HG03378 (cell line): ENCODE results near the gene CBFA2T3.

Source experiments
- ATAC-seq: cut with Tn5 transposase; IDR thresholded peaks from one replicate; pipeline ENCODE4 v1.9.1; 2021; ENCODE audit warnings: mild to moderate bottlenecking, moderate library complexity; ENCODE audit not compliant: unreplicated experiment

Gene CBFA2T3

GRCh38 chr16:88964636-88965035 is 12.4 kb downstream of the CBFA2T3 start:
- ATAC-seq, result no peak

GRCh38 chr16:88963583-88963982 is 13.4 kb downstream of the CBFA2T3 start:
- ATAC-seq, result no peak

- ATAC-seq, result no peak
Observed at GRCh38 chr16:88962478-88963152, 14.4 kb downstream of the CBFA2T3 start.

GRCh38 chr16:88961011-88961410 is 16.0 kb downstream of the CBFA2T3 start:
- ATAC-seq, result no peak

DNA sequence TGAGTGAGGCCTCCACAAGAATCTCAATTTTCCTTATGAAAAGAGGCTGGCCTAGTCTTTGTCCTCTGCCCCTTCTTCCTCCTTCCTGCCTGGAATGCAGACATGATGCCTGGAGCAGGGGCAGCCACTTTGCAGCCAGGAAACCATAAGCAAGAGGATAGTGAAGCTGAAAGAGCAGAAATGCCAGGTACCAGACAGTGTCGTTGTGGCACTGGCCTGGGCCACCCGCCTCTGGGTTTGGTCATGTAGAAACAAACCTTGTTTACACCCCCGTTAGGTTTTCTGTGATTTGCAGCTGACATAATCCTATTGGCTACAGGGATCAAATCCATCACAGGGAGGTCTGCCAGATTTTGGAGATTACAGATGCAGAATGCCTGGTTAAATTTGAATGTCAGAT is 16.5 kb downstream of the CBFA2T3 start:
- ATAC-seq, result no peak

- ATAC-seq, result no peak
Observed at GRCh38 chr16:88959022-88959421, 18.0 kb downstream of the CBFA2T3 start.

DNA sequence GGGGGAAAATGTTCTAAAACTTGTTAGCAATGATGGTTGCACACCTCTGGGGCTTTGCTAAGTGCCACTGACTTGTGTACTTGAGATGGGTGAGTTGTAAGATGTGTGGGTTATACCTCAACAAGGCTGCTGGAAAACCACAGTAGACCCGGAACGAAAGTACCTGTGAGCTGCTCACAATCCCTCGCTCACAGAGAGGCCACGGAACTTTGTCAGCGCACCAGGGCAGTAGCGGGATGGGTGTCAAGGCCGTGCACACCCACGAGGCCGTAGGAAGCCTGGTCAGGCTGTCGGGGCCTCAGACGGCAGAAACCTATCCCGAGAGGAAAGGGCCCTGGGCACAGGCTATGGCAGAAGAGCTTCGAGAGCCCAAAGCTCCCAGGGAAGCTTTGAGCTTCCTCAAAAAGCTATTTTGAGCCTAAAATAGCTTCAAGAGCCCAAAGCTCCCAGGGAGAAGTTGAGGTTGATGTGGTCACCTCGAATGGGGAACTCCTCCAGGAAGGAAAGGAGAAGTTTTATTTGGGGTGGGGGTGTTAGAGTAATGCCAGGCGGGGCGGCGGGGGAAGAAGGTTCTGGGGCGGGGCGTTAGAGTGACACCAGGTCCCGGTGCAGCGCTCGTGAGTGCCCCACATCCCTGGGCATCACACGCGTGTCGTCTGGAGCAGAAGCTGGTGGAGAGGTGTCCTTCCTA is 19.0 kb downstream of the CBFA2T3 start:
- no peak for ATAC-seq

- ATAC-seq, result no peak
Observed at GRCh38 chr16:88957433-88957767, 19.6 kb downstream of the CBFA2T3 start.

DNA sequence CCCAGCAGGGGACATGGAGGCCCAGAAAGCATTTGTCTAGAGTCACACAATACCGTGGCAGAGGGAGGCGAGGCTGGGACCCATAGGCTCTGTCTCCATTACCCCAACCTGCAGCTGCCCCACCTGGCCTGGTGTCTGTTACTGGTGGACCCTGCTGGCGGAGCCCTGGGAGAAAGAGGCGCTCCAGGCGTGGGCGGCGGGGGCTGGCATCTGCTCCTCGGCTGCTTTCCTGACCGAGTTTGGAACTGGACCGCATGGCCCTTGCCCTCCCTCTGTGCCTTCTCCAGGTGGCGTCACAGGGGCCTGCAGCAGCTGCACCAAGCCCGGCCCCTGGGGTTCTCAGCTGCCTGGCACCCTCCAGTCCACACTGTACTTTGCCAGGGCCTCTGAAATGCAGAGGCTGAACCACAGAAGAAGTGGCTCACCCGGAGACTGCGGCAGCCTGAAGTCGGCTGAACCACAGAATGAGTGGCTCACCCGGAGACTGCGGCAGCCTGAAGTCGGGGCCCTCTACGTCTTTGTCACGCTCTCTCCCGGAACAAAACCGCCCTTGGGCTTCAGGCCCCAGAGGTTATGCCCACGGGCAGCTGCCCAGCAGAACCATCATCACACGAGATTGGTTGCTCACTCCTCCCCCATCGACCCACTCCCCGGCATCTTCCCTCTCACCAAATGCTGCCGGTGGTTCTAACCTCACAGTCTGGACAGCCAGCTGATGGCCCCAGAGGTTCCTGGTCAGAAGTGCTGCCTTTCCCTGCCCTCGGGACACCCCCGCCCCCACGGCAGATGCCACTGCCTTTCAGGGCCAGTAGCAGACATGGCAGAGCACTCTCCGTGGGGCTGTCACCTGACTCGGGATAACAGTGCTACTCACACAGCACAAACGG is 20.2 kb downstream of the CBFA2T3 start:
- ATAC-seq, result no peak

DNA sequence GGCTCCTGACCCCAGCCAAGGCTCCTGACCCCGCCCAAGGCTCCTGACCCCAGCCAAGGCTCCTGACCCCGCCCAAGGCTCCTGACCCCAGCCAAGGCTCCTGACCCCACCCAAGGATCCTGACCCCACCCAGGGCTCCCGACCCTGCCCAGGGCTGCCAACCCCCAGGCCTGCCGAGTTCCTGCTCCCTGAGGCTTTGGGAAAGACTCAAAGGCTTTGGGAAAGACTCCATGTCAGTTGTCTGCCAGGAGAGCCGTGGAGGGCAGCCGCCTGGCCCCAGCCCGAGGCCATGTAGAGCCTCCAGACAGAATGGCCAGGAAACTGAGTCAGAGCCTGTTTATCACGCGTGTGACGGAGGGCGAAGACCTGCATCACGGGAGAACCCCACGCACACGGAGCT is 21.1 kb downstream of the CBFA2T3 start:
- no peak for ATAC-seq

GRCh38 chr16:88953003-88953690 is 23.9 kb downstream of the CBFA2T3 start:
- no peak for ATAC-seq

- no peak for ATAC-seq
Observed at GRCh38 chr16:88951989-88952388, 25.0 kb downstream of the CBFA2T3 start.

DNA sequence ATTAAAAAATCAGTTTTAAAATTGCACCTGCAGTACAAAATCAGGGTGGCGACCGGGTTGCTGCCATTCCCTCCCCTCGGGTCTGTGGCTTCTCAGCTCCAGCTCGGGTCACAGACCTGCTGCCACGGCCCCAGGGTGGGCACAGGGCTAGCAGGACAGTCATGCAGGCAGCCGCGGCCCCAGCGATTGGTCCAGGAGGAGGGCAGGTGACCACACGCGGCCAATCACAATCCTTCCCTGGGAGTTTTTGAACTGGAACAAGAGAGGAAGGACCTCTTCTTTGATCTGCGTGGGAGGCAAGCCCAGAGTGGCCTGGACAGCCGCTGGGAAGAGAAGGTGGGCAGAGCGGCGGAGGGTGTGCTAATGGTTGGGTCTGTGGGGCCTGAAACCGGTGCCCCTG is 25.5 kb downstream of the CBFA2T3 start:
- ATAC-seq, result no peak

- no peak for ATAC-seq
Observed at GRCh38 chr16:88948781-88949490, 28.1 kb downstream of the CBFA2T3 start.

GRCh38 chr16:88945473-88945872 is 31.5 kb downstream of the CBFA2T3 start:
- ATAC-seq, result no peak

GRCh38 chr16:88943741-88944140 is 33.3 kb downstream of the CBFA2T3 start:
- ATAC-seq, result no peak

GRCh38 chr16:88943131-88943664 is 33.8 kb downstream of the CBFA2T3 start:
- ATAC-seq, result no peak

DNA sequence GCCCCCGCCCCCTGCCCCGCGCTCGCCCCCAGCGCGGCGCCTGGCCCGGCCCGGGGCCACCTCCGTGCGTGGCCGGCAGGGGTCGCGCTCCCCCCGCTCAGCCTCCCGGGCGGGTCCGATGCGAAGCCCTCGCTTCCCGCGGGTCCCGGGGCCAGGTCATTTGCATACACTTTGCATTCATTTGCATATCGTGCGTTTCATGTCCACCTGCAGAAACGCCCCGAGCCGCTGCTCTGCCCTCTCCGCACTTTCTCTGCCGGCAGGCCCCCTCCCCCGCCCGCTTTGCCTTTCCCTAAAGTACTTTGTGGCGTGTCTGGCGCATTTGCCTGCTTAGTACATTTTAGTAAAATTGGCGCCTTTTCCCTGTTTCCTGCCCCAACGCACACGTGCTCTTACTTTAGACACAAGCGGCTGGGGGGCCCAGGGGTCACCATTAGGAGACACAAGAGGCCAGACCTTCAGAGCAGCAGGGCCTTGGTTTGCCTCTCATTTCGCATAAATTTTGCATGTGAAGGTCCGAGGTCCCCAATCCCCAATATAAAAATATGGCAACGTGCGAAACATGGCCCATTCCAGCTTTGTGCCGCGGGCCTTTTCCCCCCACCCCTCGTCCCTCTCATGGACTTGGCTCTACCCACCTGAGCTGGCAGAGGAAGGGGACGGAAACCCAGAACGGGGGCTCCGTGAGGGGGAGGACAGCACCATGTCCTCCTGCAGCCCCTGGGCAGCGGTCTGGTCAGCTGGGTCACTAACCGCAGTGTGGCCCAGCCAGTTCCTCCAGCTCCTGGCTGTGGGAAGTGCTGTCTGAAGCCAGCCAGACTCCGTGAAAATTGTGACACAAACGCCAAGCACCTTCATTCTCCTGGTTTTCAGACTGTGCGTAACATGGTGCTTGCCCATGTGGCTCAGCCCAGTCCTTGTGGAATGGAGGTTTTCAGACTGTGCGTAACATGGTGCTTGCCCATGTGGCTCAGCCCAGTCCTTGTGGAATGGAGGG is 34.8 kb downstream of the CBFA2T3 start:
- no peak for ATAC-seq
